H1 (cell line): ENCODE measurements around the gene ALPP.
"Not testable (repeated sequence)": the region's sequence is repeated elsewhere in the genome, so short reads cannot be mapped to it uniquely, and the experiment has no call there.

Experiments used
- ATF3 ChIP-seq: IDR thresholded peaks from 2 replicates; pipeline ENCODE4 v1.6.1; 2011; ENCODE audit warnings: low read depth, mild to moderate bottlenecking, low read length; ENCODE audit not compliant: insufficient read depth
- CEBPB ChIP-seq: IDR thresholded peaks from 2 replicates; pipeline ENCODE4 v1.6.1; 2012; ENCODE audit warnings: low read depth, low read length
- CTCF ChIP-seq, 3 experiments: IDR thresholded peaks; 1 replicate in 2 of 3; 2 replicates in 1 of 3; pipeline versions ENCODE4 v1.5.1 to v1.6.1; 2011; ENCODE audit warnings: low read length in 3 of 3, mild to moderate bottlenecking in 3 of 3, inconsistent platforms in 2 of 3, low read depth in 1 of 3, moderate library complexity in 1 of 3; ENCODE audit not compliant: insufficient read depth in 1 of 3; ENCODE audit errors: control extremely low read depth in 1 of 3
- KDM1A ChIP-seq: fragments of 200-600, 300-600 bp; sonication (generic); IDR thresholded peaks from 2 replicates; pipeline ENCODE4 v1.7.1; 2016; ENCODE audit warnings: mild to moderate bottlenecking, low read length, borderline replicate concordance
- MAFK ChIP-seq: IDR thresholded peaks from 2 replicates; pipeline ENCODE4 v1.6.1; 2012; ENCODE audit warnings: low read depth, mild to moderate bottlenecking, improper control_type of control experiment, low read length
- SIN3A ChIP-seq, 2 experiments: IDR thresholded peaks in 1 of 2; conservative IDR thresholded peaks in 1 of 2; 2 replicates each; pipeline ENCODE4 v1.6.1; 2011 to 2012; ENCODE audit warnings: low read length in 2 of 2, improper control_type of control experiment in 1 of 2, low read depth in 1 of 2, mild to moderate bottlenecking in 1 of 2
- TBP ChIP-seq: IDR thresholded peaks from 2 replicates; pipeline ENCODE4 v1.6.1; 2011; ENCODE audit warnings: low read depth, low read length, improper control_type of control experiment
- USF2 ChIP-seq: IDR thresholded peaks from 2 replicates; pipeline ENCODE4 v1.6.1; 2011; ENCODE audit warnings: low read length, improper control_type of control experiment
- YY1 ChIP-seq: IDR thresholded peaks from 2 replicates; pipeline ENCODE4 v1.6.1; 2011; ENCODE audit warnings: low read depth, mild to moderate bottlenecking, low read length

GRCh38 chr2:232409617-232410016 lies 31.1 kb downstream of the ALPP start:
- not testable (repeated sequence) for TF ChIP-seq YY1; ATF3; KDM1A; USF2; SIN3A (conservative IDR thresholded peaks at IDR 0.05 in 1 of 2, IDR thresholded peaks at IDR 0.05 in 1 of 2; ENCODE audit: low read depth in 1 of 2, low read length in 2 of 2); CEBPB; TBP; CTCF (IDR thresholded peaks at IDR 0.05; ENCODE audit: control extremely low read depth in 1 of 3, insufficient read depth in 1 of 3, low read depth in 1 of 3, low read length in 3 of 3); MAFK
